DND-41 (cell line): ENCODE measurements around the gene PLEKHA7.

ENCODE experiments used
- ATAC-seq: fragments of 200-7000 bp; cut with Tn5 transposase; 3 replicates; pipeline ENCODE4 v1.9.1; 2021; ENCODE audit warnings: low read depth; ENCODE audit not compliant: insufficient read depth
- DNase-seq: peaks from one replicate; pipeline ENCODE4 v3.0.0-alpha.2; 2020
- H2AFZ ChIP-seq: 2 replicates; pipeline ENCODE4 v1.6.0; 2012; ENCODE audit warnings: low read depth, low read length
- H3K27ac ChIP-seq: 2 replicates; pipeline ENCODE4 v1.5.1; 2012; ENCODE audit warnings: low read length, inconsistent platforms
- H3K27me3 ChIP-seq: fragments of 200-600 bp; sonication (generic); 2 replicates; pipeline ENCODE4 v1.6.0; 2012; ENCODE audit warnings: low read length, mild to moderate bottlenecking, inconsistent platforms; ENCODE audit not compliant: insufficient read depth, poor library complexity
- H3K36me3 ChIP-seq: 2 replicates; pipeline ENCODE4 v1.5.1; 2012; ENCODE audit warnings: low read length, inconsistent platforms; ENCODE audit not compliant: insufficient read depth
- H3K4me1 ChIP-seq: 2 replicates; pipeline ENCODE4 v1.5.1; 2012; ENCODE audit warnings: mild to moderate bottlenecking, low read length; ENCODE audit not compliant: insufficient read depth
- H3K4me2 ChIP-seq: 2 replicates; pipeline ENCODE4 v1.6.0; 2012; ENCODE audit warnings: mild to moderate bottlenecking, moderate library complexity, low read length, inconsistent platforms; ENCODE audit not compliant: insufficient read depth
- H3K4me3 ChIP-seq, 2 experiments: fragments of 200-600 bp in 1 of 2; shearing (Covaris generic) in 1 of 2; 2 replicates each; pipeline ENCODE4 v1.5.1; 2012 to 2016; ENCODE audit warnings: inconsistent platforms in 2 of 2, low read length in 2 of 2, mild to moderate bottlenecking in 2 of 2, low read depth in 1 of 2, moderate library complexity in 1 of 2
- H3K79me2 ChIP-seq: 2 replicates; pipeline ENCODE4 v1.6.0; 2012; ENCODE audit warnings: low read length, inconsistent platforms; ENCODE audit not compliant: insufficient read depth
- H3K9ac ChIP-seq: 2 replicates; pipeline ENCODE4 v1.6.0; 2012; ENCODE audit warnings: low read depth, mild to moderate bottlenecking, inconsistent platforms, low read length, moderate library complexity
- H3K9me3 ChIP-seq: 2 replicates; pipeline ENCODE4 v1.5.1; 2012; ENCODE audit warnings: low read length, moderate library complexity, mild to moderate bottlenecking, inconsistent platforms; ENCODE audit not compliant: insufficient read depth, severe bottlenecking
- H4K20me1 ChIP-seq: 2 replicates; pipeline ENCODE4 v1.6.0; 2012; ENCODE audit warnings: low read length; ENCODE audit not compliant: insufficient read depth
- EZH2 ChIP-seq: IDR thresholded peaks from 3 replicates; pipeline ENCODE4 v1.6.1; 2012; ENCODE audit warnings: borderline replicate concordance, low read depth, mild to moderate bottlenecking, moderate library complexity, low read length, inconsistent platforms; ENCODE audit not compliant: severe bottlenecking
- TF ChIP-seq, protein P1 (sequence below): IDR thresholded peaks from 2 replicates; pipeline ENCODE4 v1.5.1; 2012; ENCODE audit warnings: borderline replicate concordance, low read length, moderate library complexity, mild to moderate bottlenecking; ENCODE audit not compliant: poor library complexity, severe bottlenecking; ENCODE audit errors: extremely low read depth

The PLEKHA7 gene

DNA sequence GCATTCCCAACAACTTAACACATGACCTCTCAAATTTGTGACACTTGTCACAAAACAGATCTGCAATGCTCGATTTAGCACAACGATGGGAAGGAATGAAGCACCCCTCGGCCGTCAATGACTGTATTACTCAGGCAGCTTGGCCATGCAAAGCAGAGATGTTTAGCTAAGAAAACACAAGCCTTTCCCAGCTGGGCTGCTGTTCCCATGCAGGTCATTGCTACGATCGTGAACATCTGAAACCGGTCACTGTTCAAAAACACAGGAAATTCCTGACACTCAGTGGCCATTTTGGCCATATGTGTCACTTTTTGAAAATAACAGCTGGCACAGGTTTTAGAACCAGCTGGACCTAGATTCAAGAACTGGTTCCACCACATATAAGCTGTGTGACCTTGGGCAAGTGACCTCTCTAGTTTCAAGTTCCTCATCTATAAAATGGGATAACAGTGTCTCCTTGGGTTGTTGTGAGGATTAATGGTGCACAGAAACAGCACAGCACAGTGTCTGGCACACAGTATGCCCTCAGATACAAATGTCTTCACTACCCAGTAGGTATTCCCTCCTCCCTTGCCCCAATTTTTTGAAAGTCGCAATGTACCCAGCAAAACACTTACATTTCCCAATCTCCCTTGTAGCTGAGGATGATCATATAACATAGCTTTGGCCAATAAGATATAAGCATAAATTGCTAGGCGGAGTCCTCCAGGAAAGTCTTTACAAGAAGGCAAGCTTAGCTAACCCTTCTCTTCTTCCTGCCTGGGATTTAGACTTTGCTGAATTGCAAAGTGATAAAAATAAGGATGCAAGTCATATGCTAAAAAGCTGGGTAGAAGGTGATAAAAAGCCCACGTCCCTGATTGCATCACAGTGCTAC, 182.7 kb downstream of the PLEKHA7 start:
- Histone ChIP-seq H2AFZ (no peak overlapping the region), H3K9ac (no peak overlapping the region), H3K79me2 (no peaks in the 10 kb centered on the region), H3K4me2 (no peak overlapping the region), H3K27ac (no peak overlapping the region), H4K20me1 (no peaks in the 10 kb centered on the region), H3K4me3 (no peak overlapping the region), H3K36me3 (no peaks in the 10 kb centered on the region), H3K4me1 (no peaks in the 10 kb centered on the region), H3K27me3 (peaks cover 33% of the 10 kb centered on the region), H3K9me3 (no peaks in the 10 kb centered on the region)
- DNase-seq, result no peak
- TF ChIP-seq EZH2, result no peak
- TF ChIP-seq, protein P1, sequence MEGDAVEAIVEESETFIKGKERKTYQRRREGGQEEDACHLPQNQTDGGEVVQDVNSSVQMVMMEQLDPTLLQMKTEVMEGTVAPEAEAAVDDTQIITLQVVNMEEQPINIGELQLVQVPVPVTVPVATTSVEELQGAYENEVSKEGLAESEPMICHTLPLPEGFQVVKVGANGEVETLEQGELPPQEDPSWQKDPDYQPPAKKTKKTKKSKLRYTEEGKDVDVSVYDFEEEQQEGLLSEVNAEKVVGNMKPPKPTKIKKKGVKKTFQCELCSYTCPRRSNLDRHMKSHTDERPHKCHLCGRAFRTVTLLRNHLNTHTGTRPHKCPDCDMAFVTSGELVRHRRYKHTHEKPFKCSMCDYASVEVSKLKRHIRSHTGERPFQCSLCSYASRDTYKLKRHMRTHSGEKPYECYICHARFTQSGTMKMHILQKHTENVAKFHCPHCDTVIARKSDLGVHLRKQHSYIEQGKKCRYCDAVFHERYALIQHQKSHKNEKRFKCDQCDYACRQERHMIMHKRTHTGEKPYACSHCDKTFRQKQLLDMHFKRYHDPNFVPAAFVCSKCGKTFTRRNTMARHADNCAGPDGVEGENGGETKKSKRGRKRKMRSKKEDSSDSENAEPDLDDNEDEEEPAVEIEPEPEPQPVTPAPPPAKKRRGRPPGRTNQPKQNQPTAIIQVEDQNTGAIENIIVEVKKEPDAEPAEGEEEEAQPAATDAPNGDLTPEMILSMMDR, result no peak
- no peak for ATAC-seq

DNA sequence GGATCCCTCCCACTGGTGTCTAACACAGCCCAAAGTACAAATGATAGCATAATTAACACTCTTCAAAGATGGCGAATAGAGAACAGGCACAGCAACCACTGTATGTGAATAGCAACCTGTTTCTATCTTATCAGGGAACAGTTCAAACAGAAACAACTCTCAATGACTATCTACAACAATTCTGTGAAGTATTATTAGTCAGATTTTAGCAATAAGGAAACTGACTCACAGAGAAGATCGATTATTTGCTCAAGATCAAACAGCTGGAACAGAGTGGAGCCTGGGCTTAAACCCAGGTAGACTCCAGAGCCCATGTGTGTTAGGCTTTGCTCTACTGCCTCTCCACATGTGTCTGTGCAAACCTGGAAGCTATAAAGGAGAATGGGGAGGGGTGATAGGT, 187.1 kb downstream of the PLEKHA7 start:
- no peaks in the 10 kb centered on the region for H3K36me3 ChIP-seq
- no peak for ATAC-seq

DNA sequence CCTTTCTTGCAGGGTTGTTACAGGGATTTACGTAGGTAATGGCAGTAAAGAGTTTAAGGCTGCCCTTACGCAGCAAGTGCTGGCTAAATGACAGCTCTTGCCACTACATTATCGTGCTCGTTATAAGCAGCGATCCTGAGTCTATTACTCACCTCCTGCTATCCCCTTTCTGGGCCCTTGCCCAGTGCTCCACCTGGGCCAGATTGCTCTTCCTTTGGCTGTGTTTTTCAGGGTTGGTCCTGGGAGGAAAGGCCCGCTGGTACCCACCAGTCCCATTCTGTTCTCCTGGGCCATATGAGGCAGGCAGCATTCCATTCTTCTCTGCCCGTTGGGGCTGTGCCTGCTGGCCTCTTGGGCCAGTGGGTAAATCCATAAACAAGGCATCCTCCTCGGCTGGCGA, 188.2 kb downstream of the PLEKHA7 start:
- DNase-seq (no peak), ATAC-seq (no peak)
- Histone ChIP-seq H3K4me3 (no peak overlapping the region), H4K20me1 (no peaks in the 10 kb centered on the region), H3K27ac (no peak overlapping the region), H3K27me3 (peaks cover 32% of the 10 kb centered on the region), H3K79me2 (no peaks in the 10 kb centered on the region), H3K4me1 (no peaks in the 10 kb centered on the region), H3K9me3 (no peaks in the 10 kb centered on the region), H3K9ac (no peak overlapping the region), H2AFZ (no peak overlapping the region), H3K4me2 (no peak overlapping the region), H3K36me3 (no peaks in the 10 kb centered on the region)
- no peak for TF ChIP-seq EZH2
- TF ChIP-seq, protein P1, result no peak

More for the DNA sequence above, 187.1 kb downstream of the PLEKHA7 start:
- DNase-seq, result no peak
- no peak overlapping the region for H2AFZ ChIP-seq
- no peak overlapping the region for H3K9ac ChIP-seq
- peaks cover 36% of the 10 kb centered on the region for H3K27me3 ChIP-seq
- H4K20me1 ChIP-seq, result no peaks in the 10 kb centered on the region
- TF ChIP-seq, protein P1, result no peak
- no peak for TF ChIP-seq EZH2
- no peak overlapping the region for H3K4me3 ChIP-seq
- H3K4me1 ChIP-seq, result no peaks in the 10 kb centered on the region
- no peak overlapping the region for H3K27ac ChIP-seq
- no peaks in the 10 kb centered on the region for H3K79me2 ChIP-seq
- no peak overlapping the region for H3K4me2 ChIP-seq
- H3K9me3 ChIP-seq, result no peaks in the 10 kb centered on the region
